ENCODE results near the gene ZNF865. TPM values are rescaled to one million over a fixed set of nuclear protein-coding genes. Genes with fewer than 3 reads are reported as not detected.

ZNF865 gene
- polyA plus RNA-seq, 1 donor (not counting 4 experiments of a cell fraction or from before 2014, with no cell fraction given) = 1.1 TPM

DNA sequence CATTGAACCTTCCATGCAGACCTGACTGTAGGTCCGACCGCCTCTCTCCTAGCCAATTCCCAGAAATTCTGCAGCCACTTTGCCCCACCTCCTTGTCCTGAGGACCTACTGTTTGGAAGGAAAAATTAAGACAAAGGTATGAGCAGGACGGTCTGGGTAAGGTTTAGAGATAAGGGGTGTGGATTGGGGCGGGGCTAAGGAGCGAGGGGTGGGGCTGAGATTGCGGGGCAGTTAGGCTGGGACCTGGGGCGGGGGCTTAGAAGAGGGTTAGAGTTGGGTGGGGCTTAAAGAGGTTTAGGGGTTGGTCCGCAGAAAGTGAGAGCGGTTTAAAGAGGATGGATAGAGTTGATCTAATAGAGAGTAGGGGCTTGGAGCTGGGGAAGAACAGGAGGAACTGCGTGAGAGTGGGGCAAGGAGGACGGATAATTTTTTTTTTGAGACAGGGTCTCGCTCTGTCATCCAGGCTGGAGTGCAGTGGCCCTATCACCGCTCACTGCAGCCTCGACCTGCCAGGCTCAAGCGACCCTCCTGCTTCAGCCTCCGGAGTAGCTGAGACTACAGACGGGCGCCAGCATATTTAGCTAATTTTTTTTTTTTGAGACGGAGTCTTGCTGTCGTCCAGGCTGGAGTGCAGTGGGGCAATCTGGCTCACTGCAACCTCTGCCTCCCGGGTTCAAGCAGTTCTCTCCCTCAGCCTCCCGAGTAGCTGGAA is 1.7 kb upstream of the ZNF865 start:
- H3K4me3 ChIP-seq (ENCODE audit: control insufficient read depth in 2 of 3, extremely low read depth in 1 of 3, insufficient read depth in 2 of 3, low read depth in 1 of 3, low read length in 3 of 3) = no peak overlapping the region
- peaks cover 7% of the 10 kb centered on the region in 2 experiments for H3K36me3 ChIP-seq (ENCODE audit: control insufficient read depth in 2 of 2, extremely low read depth in 1 of 2, insufficient read depth in 2 of 2, low read length in 2 of 2)

GRCh38 chr19:55605207-55605636 is 225 bp upstream of the ZNF865 start:
- H4K20me1 ChIP-seq (ENCODE audit: control insufficient read depth, extremely low read depth, insufficient read depth, low read length) = no peaks in the 10 kb centered on the region
- H3K27ac ChIP-seq (ENCODE audit: control insufficient read depth, insufficient read depth, low read length) = peak overlapping the region; percentile 67
- H3K79me2 ChIP-seq (ENCODE audit: control insufficient read depth, insufficient read depth, low read length) = peaks cover 38% of the 10 kb centered on the region
- no peaks in the 10 kb centered on the region for H3K9me1 ChIP-seq (ENCODE audit: control insufficient read depth, extremely low read depth, insufficient read depth, low read length)
- DNase-seq (ENCODE audit: low read depth, low spot score) (peak; percentile 89), FAIRE-seq (no peak)
- H3K36me3 ChIP-seq (ENCODE audit: control insufficient read depth in 2 of 2, extremely low read depth in 1 of 2, insufficient read depth in 2 of 2, low read length in 2 of 2) = peaks cover 7 to 11% of the 10 kb centered on the region in 2 experiments
- dilution Hi-C loops (cut with MboI; ENCODE audit: extremely low pct_ligation_motif_present, low sequenced_read_pairs) = no loop called here
- H3K4me2 ChIP-seq (ENCODE audit: control insufficient read depth, extremely low read depth, insufficient read depth, low read depth, low read length) = peak overlapping the region; percentile 95
- no peaks in the 10 kb centered on the region for H3K9me3 ChIP-seq (ENCODE audit: control insufficient read depth, low read depth, low read length)
- H3K4me1 ChIP-seq (ENCODE audit: control insufficient read depth, extremely low read depth, insufficient read depth, low read length) = peaks cover 23% of the 10 kb centered on the region
- no peak for TF ChIP-seq EZH2 (IDR thresholded peaks at IDR 0.05; ENCODE audit: low read length)
- TF ChIP-seq, protein P1, sequence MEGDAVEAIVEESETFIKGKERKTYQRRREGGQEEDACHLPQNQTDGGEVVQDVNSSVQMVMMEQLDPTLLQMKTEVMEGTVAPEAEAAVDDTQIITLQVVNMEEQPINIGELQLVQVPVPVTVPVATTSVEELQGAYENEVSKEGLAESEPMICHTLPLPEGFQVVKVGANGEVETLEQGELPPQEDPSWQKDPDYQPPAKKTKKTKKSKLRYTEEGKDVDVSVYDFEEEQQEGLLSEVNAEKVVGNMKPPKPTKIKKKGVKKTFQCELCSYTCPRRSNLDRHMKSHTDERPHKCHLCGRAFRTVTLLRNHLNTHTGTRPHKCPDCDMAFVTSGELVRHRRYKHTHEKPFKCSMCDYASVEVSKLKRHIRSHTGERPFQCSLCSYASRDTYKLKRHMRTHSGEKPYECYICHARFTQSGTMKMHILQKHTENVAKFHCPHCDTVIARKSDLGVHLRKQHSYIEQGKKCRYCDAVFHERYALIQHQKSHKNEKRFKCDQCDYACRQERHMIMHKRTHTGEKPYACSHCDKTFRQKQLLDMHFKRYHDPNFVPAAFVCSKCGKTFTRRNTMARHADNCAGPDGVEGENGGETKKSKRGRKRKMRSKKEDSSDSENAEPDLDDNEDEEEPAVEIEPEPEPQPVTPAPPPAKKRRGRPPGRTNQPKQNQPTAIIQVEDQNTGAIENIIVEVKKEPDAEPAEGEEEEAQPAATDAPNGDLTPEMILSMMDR (optimal IDR thresholded peaks at IDR 0.05 in 1 of 3, IDR thresholded peaks at IDR 0.05 in 1 of 3, conservative IDR thresholded peaks at IDR 0.05 in 1 of 3; ENCODE audit: extremely low read depth in 1 of 3, insufficient read depth in 2 of 3, low read length in 3 of 3) = no peak
- H3K4me3 ChIP-seq (ENCODE audit: control insufficient read depth in 2 of 3, extremely low read depth in 1 of 3, insufficient read depth in 2 of 3, low read depth in 1 of 3, low read length in 3 of 3) = peak overlapping the region; percentile 61 to 72 (median 65)
- H2AFZ ChIP-seq (ENCODE audit: control insufficient read depth, low read length) = peak overlapping the region; percentile 63
- H3K27me3 ChIP-seq (ENCODE audit: control insufficient read depth, extremely low read depth, insufficient read depth, low read length) = no peaks in the 10 kb centered on the region
- peak overlapping the region; percentile 47 for H3K9ac ChIP-seq (ENCODE audit: control insufficient read depth, extremely low read depth, insufficient read depth, low read length)

More for the DNA sequence above, 1.7 kb upstream of the ZNF865 start:
- no peaks in the 10 kb centered on the region for H3K9me3 ChIP-seq (ENCODE audit: control insufficient read depth, low read depth, low read length)
- DNase-seq (ENCODE audit: low read depth, low spot score) (no peak), FAIRE-seq (no peak)
- no peak for TF ChIP-seq EZH2 (IDR thresholded peaks at IDR 0.05; ENCODE audit: low read length)
- TF ChIP-seq, protein P1 (optimal IDR thresholded peaks at IDR 0.05 in 1 of 3, IDR thresholded peaks at IDR 0.05 in 1 of 3, conservative IDR thresholded peaks at IDR 0.05 in 1 of 3; ENCODE audit: extremely low read depth in 1 of 3, insufficient read depth in 2 of 3, low read length in 3 of 3) = no peak
- no peaks in the 10 kb centered on the region for H4K20me1 ChIP-seq (ENCODE audit: control insufficient read depth, extremely low read depth, insufficient read depth, low read length)
- no peak overlapping the region for H3K4me2 ChIP-seq (ENCODE audit: control insufficient read depth, extremely low read depth, insufficient read depth, low read depth, low read length)
- no peak overlapping the region for H2AFZ ChIP-seq (ENCODE audit: control insufficient read depth, low read length)
- no peaks in the 10 kb centered on the region for H3K27me3 ChIP-seq (ENCODE audit: control insufficient read depth, extremely low read depth, insufficient read depth, low read length)
- H3K4me1 ChIP-seq (ENCODE audit: control insufficient read depth, extremely low read depth, insufficient read depth, low read length) = peaks cover 23% of the 10 kb centered on the region
- no peaks in the 10 kb centered on the region for H3K9me1 ChIP-seq (ENCODE audit: control insufficient read depth, extremely low read depth, insufficient read depth, low read length)
- dilution Hi-C loops (cut with MboI; ENCODE audit: extremely low pct_ligation_motif_present, low sequenced_read_pairs) = no loop called here
- no peak overlapping the region for H3K27ac ChIP-seq (ENCODE audit: control insufficient read depth, insufficient read depth, low read length)
- H3K79me2 ChIP-seq (ENCODE audit: control insufficient read depth, insufficient read depth, low read length) = peaks cover 25% of the 10 kb centered on the region
- H3K9ac ChIP-seq (ENCODE audit: control insufficient read depth, extremely low read depth, insufficient read depth, low read length) = no peak overlapping the region
